PFSK-1 (cell line): Measurements from ENCODE around the gene YIF1B.

Experiments used
- FOXP2 ChIP-seq: optimal IDR thresholded peaks from 2 replicates; pipeline ENCODE3; 2011; ENCODE audit warnings: borderline replicate concordance, control low read depth, inconsistent platforms; ENCODE audit not compliant: insufficient read depth; ENCODE audit errors: extremely low read length, extremely low read depth
- POLR2AphosphoS5 ChIP-seq: IDR thresholded peaks from 2 replicates; pipeline ENCODE4 v1.6.1; 2012; ENCODE audit warnings: low read depth, mild to moderate bottlenecking, control low read depth, low read length, moderate library complexity
- SIN3A ChIP-seq: IDR thresholded peaks from 2 replicates; pipeline ENCODE4 v1.6.1; 2012; ENCODE audit warnings: mild to moderate bottlenecking, low read length, moderate library complexity, borderline replicate concordance; ENCODE audit not compliant: insufficient read depth
- TAF1 ChIP-seq: IDR thresholded peaks from 2 replicates; pipeline ENCODE4 v1.6.1; 2012; ENCODE audit warnings: low read length, control low read depth, borderline replicate concordance; ENCODE audit not compliant: insufficient read depth
- TF ChIP-seq, protein P1 (sequence below), 2 experiments: IDR thresholded peaks; 2 replicates each; pipeline versions ENCODE4 v1.6.1 to v1.8.0; 2011 to 2012; ENCODE audit warnings: low read depth in 2 of 2, low read length in 2 of 2, control low read depth in 1 of 2, inconsistent platforms in 1 of 2, mild to moderate bottlenecking in 1 of 2, moderate library complexity in 1 of 2; ENCODE audit not compliant: insufficient read depth in 1 of 2

Gene YIF1B

DNA sequence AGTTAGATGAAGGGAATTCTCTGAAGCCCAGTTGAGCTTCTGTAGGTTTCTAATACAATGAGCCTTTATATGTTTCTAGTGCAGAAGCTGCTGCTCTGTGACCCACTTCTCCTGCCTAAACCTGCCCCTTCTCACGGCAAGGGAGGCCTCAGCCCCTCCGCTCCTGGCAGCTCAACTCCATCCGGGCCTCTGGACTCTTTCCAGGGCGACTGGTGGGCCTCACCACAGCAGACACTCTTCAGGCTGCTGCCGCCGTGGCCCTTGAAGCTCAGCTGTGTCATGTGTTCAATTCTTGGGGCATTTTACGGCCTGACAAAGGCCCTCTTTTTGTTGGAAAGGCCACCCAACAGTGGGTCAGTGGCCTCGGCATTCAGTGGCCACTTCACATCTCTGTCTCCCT is 21.7 kb downstream of the YIF1B start:
- TF ChIP-seq FOXP2, result no peak
- no peak for TF ChIP-seq TAF1
- TF ChIP-seq, protein P1, sequence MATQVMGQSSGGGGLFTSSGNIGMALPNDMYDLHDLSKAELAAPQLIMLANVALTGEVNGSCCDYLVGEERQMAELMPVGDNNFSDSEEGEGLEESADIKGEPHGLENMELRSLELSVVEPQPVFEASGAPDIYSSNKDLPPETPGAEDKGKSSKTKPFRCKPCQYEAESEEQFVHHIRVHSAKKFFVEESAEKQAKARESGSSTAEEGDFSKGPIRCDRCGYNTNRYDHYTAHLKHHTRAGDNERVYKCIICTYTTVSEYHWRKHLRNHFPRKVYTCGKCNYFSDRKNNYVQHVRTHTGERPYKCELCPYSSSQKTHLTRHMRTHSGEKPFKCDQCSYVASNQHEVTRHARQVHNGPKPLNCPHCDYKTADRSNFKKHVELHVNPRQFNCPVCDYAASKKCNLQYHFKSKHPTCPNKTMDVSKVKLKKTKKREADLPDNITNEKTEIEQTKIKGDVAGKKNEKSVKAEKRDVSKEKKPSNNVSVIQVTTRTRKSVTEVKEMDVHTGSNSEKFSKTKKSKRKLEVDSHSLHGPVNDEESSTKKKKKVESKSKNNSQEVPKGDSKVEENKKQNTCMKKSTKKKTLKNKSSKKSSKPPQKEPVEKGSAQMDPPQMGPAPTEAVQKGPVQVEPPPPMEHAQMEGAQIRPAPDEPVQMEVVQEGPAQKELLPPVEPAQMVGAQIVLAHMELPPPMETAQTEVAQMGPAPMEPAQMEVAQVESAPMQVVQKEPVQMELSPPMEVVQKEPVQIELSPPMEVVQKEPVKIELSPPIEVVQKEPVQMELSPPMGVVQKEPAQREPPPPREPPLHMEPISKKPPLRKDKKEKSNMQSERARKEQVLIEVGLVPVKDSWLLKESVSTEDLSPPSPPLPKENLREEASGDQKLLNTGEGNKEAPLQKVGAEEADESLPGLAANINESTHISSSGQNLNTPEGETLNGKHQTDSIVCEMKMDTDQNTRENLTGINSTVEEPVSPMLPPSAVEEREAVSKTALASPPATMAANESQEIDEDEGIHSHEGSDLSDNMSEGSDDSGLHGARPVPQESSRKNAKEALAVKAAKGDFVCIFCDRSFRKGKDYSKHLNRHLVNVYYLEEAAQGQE (IDR thresholded peaks at IDR 0.05; ENCODE audit: insufficient read depth in 1 of 2, low read depth in 2 of 2, low read length in 2 of 2), result no peak
- no peak for TF ChIP-seq POLR2AphosphoS5
- no peak for TF ChIP-seq SIN3A

DNA sequence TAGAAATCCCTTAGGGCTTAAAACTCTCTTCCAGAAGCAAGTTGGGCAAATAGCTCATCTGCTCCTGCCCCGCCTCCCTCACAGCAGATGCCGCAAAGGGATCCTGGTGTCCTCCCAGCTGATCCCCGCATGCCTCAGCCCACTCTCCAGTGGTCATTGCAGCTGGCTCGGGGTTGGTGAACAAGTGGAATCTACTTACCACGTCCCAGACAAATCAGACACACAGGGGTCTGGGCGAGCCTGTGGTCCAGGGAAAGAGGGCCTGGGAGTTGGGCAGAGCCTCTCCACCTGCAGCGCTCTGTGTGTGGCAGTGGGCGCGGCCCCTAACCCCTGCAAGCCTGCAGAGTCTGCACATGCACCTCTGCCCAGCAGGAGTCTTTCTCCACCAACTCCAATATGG is 22.5 kb downstream of the YIF1B start:
- no peak for TF ChIP-seq TAF1
- TF ChIP-seq SIN3A, result no peak
- no peak for TF ChIP-seq POLR2AphosphoS5
- TF ChIP-seq, protein P1 (IDR thresholded peaks at IDR 0.05; ENCODE audit: insufficient read depth in 1 of 2, low read depth in 2 of 2, low read length in 2 of 2), result no peak
- no peak for TF ChIP-seq FOXP2

- no peak for TF ChIP-seq FOXP2
- no peak for TF ChIP-seq SIN3A
- TF ChIP-seq TAF1, result no peak
- TF ChIP-seq POLR2AphosphoS5, result no peak
- TF ChIP-seq, protein P1 (IDR thresholded peaks at IDR 0.05; ENCODE audit: insufficient read depth in 1 of 2, low read depth in 2 of 2, low read length in 2 of 2), result no peak
These were observed 23.9 kb downstream of the YIF1B start for GRCh38 chr19:38291855-38292254.

GRCh38 chr19:38290631-38291147 is 25.1 kb downstream of the YIF1B start:
- TF ChIP-seq POLR2AphosphoS5 (no peak), FOXP2 (no peak), SIN3A (no peak), TAF1 (no peak)
- TF ChIP-seq, protein P1 (IDR thresholded peaks at IDR 0.05; ENCODE audit: insufficient read depth in 1 of 2, low read depth in 2 of 2, low read length in 2 of 2), result no peak

- TF ChIP-seq, protein P1 (IDR thresholded peaks at IDR 0.05; ENCODE audit: insufficient read depth in 1 of 2, low read depth in 2 of 2, low read length in 2 of 2), result no peak
These were observed 25.8 kb downstream of the YIF1B start for GRCh38 chr19:38289955-38290354.
